HCT116 (cell line): ENCODE data around the gene HMX1. TPM values are rescaled to one million over a fixed set of nuclear protein-coding genes. Genes with fewer than 3 reads are reported as not detected.

Experiments used
- ATAC-seq: fragments of 200-7000 bp; cut with Tn5 transposase; 2 replicates; pipeline ENCODE4 v1.9.1; 2020; ENCODE audit warnings: mild to moderate bottlenecking, moderate library complexity
- BruUV-seq: library from RNA; stranded (reverse); fragments of 400-500 nt; replicated peaks from 2 replicates; lab custom pipeline; 2021; lab: Mats Ljungman, UMichigan
- CTCF ChIA-PET: fragments of 300-600 bp; sonication (Branson Sonifier 250); formaldehyde crosslinking; loops from one replicate; lab custom pipeline; 2021; ENCODE audit warnings: antibody characterized with exemption; lab: Charles Lee
- POLR2A ChIA-PET: fragments of 300-600, 350-600 bp; sonication (Branson Sonifier 250); formaldehyde crosslinking; loops from one replicate; lab custom pipeline; 2021; ENCODE audit warnings: antibody characterized with exemption; lab: Charles Lee
- RAD21 ChIA-PET, 2 experiments: fragments of 300-600 bp; sonication (Branson Sonifier 250); formaldehyde crosslinking; loops; one replicate each; lab custom pipeline; 2023; ENCODE audit warnings: low total read pairs in 2 of 2; ENCODE audit not compliant: uncharacterized antibody in 2 of 2, unreplicated experiment in 2 of 2, low non-redundant PET in 1 of 2; lab: Charles Lee
- DNase-seq: peaks from one replicate; pipeline ENCODE4 v3.0.0-alpha.2; 2010; ENCODE audit warnings: low read depth, low spot score
- H2AFZ ChIP-seq: fragments of 200-600 bp; shearing (Covaris generic), sonication (generic); 2 replicates; pipeline ENCODE4 v1.6.1; 2017; ENCODE audit warnings: low read depth, mixed run types, mixed read lengths, antibody characterized with exemption, low read length; ENCODE audit not compliant: poor library complexity, severe bottlenecking
- H3K27ac ChIP-seq: 2 replicates; pipeline ENCODE4 v1.5.1; 2012; ENCODE audit warnings: low read depth, low read length
- H3K27me3 ChIP-seq: fragments of 200-600 bp; sonication (generic); 2 replicates; pipeline ENCODE4 v1.6.1; 2016; ENCODE audit warnings: mixed run types, low read length, mixed read lengths; ENCODE audit not compliant: insufficient read depth
- H3K36me3 ChIP-seq, 2 experiments: fragments of 200-500 bp in 1 of 2; fragments of 200-600 bp in 1 of 2; sonication (Bioruptor generic) in 1 of 2; sonication (generic) in 1 of 2; 2 replicates each; pipeline versions ENCODE4 v1.5.1 to v1.6.1; 2014 to 2016; ENCODE audit warnings: low read length in 2 of 2, inconsistent platforms in 1 of 2, mixed read lengths in 1 of 2, mixed run types in 1 of 2; ENCODE audit not compliant: insufficient read depth in 2 of 2, control insufficient read depth in 1 of 2
- H3K4me1 ChIP-seq, 2 experiments: fragments of 200-600 bp in 1 of 2; sonication (generic) in 1 of 2; 2 replicates each; pipeline versions ENCODE4 v1.5.1 to v1.6.1; 2012 to 2017; ENCODE audit warnings: low read length in 2 of 2, inconsistent platforms in 1 of 2, mild to moderate bottlenecking in 1 of 2, mixed read lengths in 1 of 2, mixed run types in 1 of 2, moderate library complexity in 1 of 2; ENCODE audit not compliant: insufficient read depth in 2 of 2, control insufficient read depth in 1 of 2
- H3K4me2 ChIP-seq: fragments of 200-600 bp; sonication (generic); 2 replicates; pipeline ENCODE4 v1.6.1; 2017; ENCODE audit warnings: mixed run types, low read length, mixed read lengths
- H3K4me3 ChIP-seq, 2 experiments: fragments of 200-600 bp in 1 of 2; sonication (generic) in 1 of 2; replicated peaks in 1 of 2; 2 replicates each; pipeline ENCODE4 v1.5.1; 2011 to 2016; ENCODE audit warnings: low read length in 2 of 2, control low read depth in 1 of 2, low read depth in 1 of 2, mild to moderate bottlenecking in 1 of 2, mixed read lengths in 1 of 2, mixed run types in 1 of 2
- H3K79me2 ChIP-seq: fragments of 200-600 bp; sonication (generic); 2 replicates; pipeline ENCODE4 v1.6.1; 2017; ENCODE audit warnings: mild to moderate bottlenecking, mixed run types, low read length, moderate library complexity, mixed read lengths; ENCODE audit not compliant: insufficient read depth
- H3K9ac ChIP-seq: fragments of 200-600 bp; sonication (generic); 2 replicates; pipeline ENCODE4 v1.6.1; 2016; ENCODE audit warnings: low read length, mixed read lengths
- H3K9me2 ChIP-seq: fragments of 200-600 bp; sonication (generic), shearing (Covaris generic); 2 replicates; pipeline ENCODE4 v1.6.1; 2017; ENCODE audit warnings: mixed run types, mild to moderate bottlenecking, moderate library complexity; ENCODE audit not compliant: insufficient read depth
- H3K9me3 ChIP-seq, 2 experiments: fragments of 200-500 bp in 1 of 2; fragments of 200-600 bp in 1 of 2; sonication (Bioruptor generic) in 1 of 2; sonication (generic) in 1 of 2; 2 replicates each; pipeline ENCODE4 v1.6.1; 2014 to 2017; ENCODE audit warnings: low read length in 2 of 2, mixed read lengths in 2 of 2, inconsistent platforms in 1 of 2, low read depth in 1 of 2, mild to moderate bottlenecking in 1 of 2, mixed run types in 1 of 2, moderate library complexity in 1 of 2; ENCODE audit not compliant: control insufficient read depth in 1 of 2, insufficient read depth in 1 of 2
- H4K20me1 ChIP-seq: fragments of 200-600 bp; sonication (generic), shearing (Covaris generic); 2 replicates; pipeline ENCODE4 v1.6.1; 2017; ENCODE audit warnings: mixed run types, mild to moderate bottlenecking, moderate library complexity; ENCODE audit not compliant: insufficient read depth
- EZH2 ChIP-seq: fragments of 200-600 bp; sonication (generic); IDR thresholded peaks from 2 replicates; pipeline ENCODE4 v1.6.1; 2017; ENCODE audit warnings: antibody characterized with exemption, mixed run types
- EZH2phosphoT487 ChIP-seq: fragments of 200-600 bp; IDR thresholded peaks from 2 replicates; pipeline ENCODE4 v1.6.1; 2018; ENCODE audit warnings: antibody characterized with exemption, borderline replicate concordance
- REST ChIP-seq: IDR thresholded peaks from 2 replicates; pipeline ENCODE4 v1.6.1; 2012; ENCODE audit warnings: low read depth
- SP1 ChIP-seq: IDR thresholded peaks from 2 replicates; pipeline ENCODE4 v1.6.1; 2012; ENCODE audit warnings: low read depth
- TCF7L2 ChIP-seq: IDR thresholded peaks from 2 replicates; pipeline ENCODE4 v1.7.0; 2011; ENCODE audit warnings: borderline replicate concordance, inconsistent platforms; ENCODE audit not compliant: insufficient read depth, insufficient read length; ENCODE audit errors: extremely low read depth
- YY1 ChIP-seq: IDR thresholded peaks from 2 replicates; pipeline ENCODE4 v1.6.1; 2011; ENCODE audit warnings: low read length, low read depth, moderate library complexity, mild to moderate bottlenecking; ENCODE audit not compliant: insufficient replicate concordance; ENCODE audit errors: extremely low read depth
- intact Hi-C: fragments of 100-400 bp; cut with micrococcal nuclease; formaldehyde crosslinking; loops from 2 replicates; pipeline ENCODE4 v1.10.0; 2022
- total RNA-seq: library from RNA; stranded (reverse); gene quantifications from one replicate; pipeline ENCODE4 v1.2.1, GENCODE V29; 2021; ENCODE audit not compliant: unreplicated experiment
- TF ChIP-seq, protein P1 (sequence below): IDR thresholded peaks from 2 replicates; pipeline ENCODE4 v1.6.1; 2012
- TF ChIP-seq, protein P2 (sequence below): IDR thresholded peaks from 2 replicates; pipeline ENCODE4 v1.6.1; 2011; ENCODE audit warnings: mild to moderate bottlenecking, low read length, moderate library complexity; ENCODE audit not compliant: insufficient replicate concordance; ENCODE audit errors: extremely low read depth

Gene HMX1
- total RNA-seq, 1 experiment from 2014 or later: 0.39 TPM

- ATAC-seq: no peak
Observed at GRCh38 chr4:8840816-8841455, 30.7 kb downstream of the HMX1 start.

More at GRCh38 chr4:8840816-8841455, 30.7 kb downstream of the HMX1 start:
- Histone ChIP-seq H3K4me3 (no peak overlapping the region), H3K9ac (no peak overlapping the region), H3K79me2 (no peaks in the 10 kb centered on the region), H3K36me3 (no peaks in the 10 kb centered on the region), H3K9me3 (no peaks in the 10 kb centered on the region), H2AFZ (no peak overlapping the region), H3K4me1 (no peaks in the 10 kb centered on the region), H3K4me2 (no peak overlapping the region), H3K9me2 (no peaks in the 10 kb centered on the region), H3K27me3 (peaks cover 7% of the 10 kb centered on the region), H3K27ac (no peak overlapping the region)
- CTCF ChIA-PET: no interaction called here
- RAD21 ChIA-PET: no interaction called here
- intact Hi-C loops: no loop called here
- POLR2A ChIA-PET: no interaction called here
- no TSS peak for BruUV-seq
- TF ChIP-seq, protein P1, sequence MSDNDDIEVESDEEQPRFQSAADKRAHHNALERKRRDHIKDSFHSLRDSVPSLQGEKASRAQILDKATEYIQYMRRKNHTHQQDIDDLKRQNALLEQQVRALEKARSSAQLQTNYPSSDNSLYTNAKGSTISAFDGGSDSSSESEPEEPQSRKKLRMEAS: no peak
- TF ChIP-seq TCF7L2: no peak
- TF ChIP-seq, protein P2, sequence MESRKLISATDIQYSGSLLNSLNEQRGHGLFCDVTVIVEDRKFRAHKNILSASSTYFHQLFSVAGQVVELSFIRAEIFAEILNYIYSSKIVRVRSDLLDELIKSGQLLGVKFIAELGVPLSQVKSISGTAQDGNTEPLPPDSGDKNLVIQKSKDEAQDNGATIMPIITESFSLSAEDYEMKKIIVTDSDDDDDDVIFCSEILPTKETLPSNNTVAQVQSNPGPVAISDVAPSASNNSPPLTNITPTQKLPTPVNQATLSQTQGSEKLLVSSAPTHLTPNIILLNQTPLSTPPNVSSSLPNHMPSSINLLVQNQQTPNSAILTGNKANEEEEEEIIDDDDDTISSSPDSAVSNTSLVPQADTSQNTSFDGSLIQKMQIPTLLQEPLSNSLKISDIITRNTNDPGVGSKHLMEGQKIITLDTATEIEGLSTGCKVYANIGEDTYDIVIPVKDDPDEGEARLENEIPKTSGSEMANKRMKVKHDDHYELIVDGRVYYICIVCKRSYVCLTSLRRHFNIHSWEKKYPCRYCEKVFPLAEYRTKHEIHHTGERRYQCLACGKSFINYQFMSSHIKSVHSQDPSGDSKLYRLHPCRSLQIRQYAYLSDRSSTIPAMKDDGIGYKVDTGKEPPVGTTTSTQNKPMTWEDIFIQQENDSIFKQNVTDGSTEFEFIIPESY: no peak
- no peak for TF ChIP-seq EZH2phosphoT487
- no peak for TF ChIP-seq REST
- TF ChIP-seq SP1: no peak
- TF ChIP-seq EZH2: no peak
- no peak for TF ChIP-seq YY1
- TF ChIP-seq, all 23 proteins: peak for 0
- DNase-seq: no peak
- H4K20me1 ChIP-seq: no peaks in the 10 kb centered on the region
